LNCaP clone FGC (cell line): Measurements from ENCODE around the gene CITED4.

Experiments
- DNase-seq: peaks from one replicate; pipeline ENCODE4 v3.0.0-alpha.2; 2011; ENCODE audit warnings: low read depth
- H3K4me3 ChIP-seq: 2 replicates; pipeline ENCODE4 v1.5.1; 2011; ENCODE audit warnings: mild to moderate bottlenecking, low read depth, low read length, control low read depth
- TF ChIP-seq, protein P1 (sequence below): IDR thresholded peaks from 2 replicates; pipeline ENCODE4 v1.5.1; 2012; ENCODE audit warnings: mild to moderate bottlenecking; ENCODE audit not compliant: control insufficient read depth, insufficient read depth; ENCODE audit errors: extremely low read depth

Gene CITED4

DNA sequence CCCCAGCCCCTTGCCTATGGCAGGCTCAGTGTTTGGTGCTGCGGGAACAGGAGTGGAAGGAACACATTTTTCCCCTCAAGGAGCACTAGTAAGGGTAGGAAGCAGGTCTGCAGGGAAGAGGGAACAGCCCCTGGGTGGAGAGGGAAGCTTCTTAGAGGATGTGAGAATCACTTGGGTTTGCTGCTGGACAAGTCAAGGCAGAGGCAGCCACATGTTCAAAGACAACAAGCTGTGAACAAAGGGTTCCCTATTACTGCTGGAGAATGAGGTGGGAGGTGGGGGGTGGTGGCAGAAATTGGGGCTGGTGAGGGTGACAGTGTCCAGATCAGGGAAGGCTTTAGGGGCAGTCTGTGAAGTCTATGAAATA, 24.8 kb upstream of the CITED4 start:
- H3K4me3 ChIP-seq = no peak overlapping the region
- DNase-seq = no peak
- TF ChIP-seq, protein P1, sequence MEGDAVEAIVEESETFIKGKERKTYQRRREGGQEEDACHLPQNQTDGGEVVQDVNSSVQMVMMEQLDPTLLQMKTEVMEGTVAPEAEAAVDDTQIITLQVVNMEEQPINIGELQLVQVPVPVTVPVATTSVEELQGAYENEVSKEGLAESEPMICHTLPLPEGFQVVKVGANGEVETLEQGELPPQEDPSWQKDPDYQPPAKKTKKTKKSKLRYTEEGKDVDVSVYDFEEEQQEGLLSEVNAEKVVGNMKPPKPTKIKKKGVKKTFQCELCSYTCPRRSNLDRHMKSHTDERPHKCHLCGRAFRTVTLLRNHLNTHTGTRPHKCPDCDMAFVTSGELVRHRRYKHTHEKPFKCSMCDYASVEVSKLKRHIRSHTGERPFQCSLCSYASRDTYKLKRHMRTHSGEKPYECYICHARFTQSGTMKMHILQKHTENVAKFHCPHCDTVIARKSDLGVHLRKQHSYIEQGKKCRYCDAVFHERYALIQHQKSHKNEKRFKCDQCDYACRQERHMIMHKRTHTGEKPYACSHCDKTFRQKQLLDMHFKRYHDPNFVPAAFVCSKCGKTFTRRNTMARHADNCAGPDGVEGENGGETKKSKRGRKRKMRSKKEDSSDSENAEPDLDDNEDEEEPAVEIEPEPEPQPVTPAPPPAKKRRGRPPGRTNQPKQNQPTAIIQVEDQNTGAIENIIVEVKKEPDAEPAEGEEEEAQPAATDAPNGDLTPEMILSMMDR = no peak

DNA sequence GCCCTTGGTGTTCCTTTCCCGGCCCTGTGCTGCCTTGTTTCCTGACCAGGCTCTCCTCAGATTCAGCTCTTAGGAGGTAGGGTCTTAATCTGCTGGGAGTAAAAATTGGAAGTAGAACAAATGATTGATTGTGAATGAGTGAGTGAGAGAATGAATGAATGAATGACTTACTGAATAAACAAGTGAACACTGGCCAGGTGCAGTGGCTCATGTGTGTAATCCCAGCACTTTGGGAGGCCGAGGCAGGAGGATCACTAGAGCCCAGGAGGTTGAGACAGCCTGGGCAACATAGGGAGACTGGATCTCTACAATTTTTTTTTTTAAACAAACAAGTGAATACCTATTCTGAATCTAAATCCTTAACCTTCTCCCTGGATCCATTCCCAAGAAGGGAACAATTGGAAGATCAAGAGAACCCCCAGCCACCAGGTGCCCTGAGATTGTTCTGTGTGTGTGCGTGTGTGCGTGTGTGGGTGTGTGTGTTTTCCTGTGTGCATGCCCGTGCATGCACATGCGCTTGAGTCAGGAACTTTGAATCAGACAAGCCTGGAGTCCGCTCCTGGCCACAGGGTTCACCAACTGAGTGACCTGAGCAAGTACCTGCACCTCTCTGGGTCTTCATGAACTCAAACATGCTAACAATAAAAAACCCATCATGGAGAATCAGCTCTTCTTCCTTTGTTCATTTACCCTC, 24.3 kb upstream of the CITED4 start:
- no peak overlapping the region for H3K4me3 ChIP-seq
- TF ChIP-seq, protein P1 = no peak
- no peak for DNase-seq

DNA sequence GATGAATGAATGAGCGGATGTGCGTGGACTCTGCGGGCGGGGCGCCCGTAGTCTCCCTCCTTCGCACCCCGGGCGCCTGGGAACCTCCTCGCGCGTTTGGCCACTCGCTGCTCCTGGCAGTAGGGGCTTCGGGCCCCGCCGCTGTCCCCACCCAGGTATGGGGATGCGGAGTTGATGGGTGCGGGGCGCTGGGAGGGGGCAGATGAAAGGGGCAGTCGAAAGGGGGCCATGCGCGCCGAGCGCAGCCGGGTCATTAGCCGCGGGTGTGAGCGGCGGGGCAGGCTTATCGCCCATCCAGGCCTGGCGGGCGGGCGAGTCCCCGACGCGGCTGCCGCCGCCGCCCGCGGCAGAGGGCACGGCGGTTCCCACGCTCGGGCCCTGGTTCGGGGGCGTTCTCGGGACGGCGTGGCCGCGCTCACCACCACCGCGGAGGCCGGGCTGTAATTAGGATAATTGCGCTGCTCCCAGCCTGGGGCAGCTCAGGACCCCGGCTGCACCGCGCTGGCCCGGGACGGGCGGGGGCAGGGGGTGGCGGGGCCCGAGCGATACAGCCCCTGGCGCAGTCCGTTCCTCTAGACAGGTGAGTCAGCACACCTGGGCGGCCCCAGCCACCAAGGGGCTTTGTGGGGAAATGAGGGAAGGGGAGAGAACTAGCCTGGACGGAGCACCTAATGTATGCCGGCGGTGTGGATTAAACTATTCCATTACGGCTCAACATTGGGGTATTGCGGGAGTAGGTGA, 22.1 kb upstream of the CITED4 start:
- TF ChIP-seq, protein P1 = no peak
- no peak for DNase-seq
- H3K4me3 ChIP-seq = no peak overlapping the region

DNA sequence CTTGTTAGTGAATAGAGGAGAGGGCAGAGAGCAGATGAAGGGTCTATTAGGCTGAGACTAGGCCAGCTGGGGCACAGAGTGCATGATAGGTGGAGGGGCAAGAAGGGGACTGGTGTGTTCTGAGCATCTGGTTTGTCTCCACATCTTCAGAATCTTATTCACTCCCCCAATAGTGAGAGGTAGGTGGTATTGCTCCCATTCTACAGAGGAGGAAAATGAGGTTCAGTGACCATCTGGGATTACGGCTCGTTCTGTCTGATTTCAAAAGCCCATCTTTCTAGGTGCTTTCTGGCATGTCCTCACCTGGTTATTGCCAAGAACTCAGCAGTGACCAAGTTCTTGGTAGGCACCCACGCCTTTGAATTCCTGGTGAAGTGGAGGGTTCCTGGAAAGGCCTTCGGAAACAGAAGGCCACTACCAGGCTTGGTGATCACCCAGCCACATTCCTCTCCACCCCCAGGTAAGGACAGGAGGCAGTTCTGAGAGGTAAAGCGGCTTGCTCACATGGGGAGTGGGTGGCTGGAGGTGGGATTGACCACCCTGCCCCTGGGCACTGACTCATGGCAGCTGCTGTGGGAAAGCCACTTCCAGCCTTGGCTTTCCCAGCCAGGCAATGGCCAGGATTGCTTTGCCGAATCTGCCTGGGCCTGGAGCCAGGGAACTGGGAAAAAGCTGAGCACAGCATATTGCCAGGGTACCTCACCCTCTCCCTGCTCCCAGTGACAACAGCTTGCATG, 18.8 kb upstream of the CITED4 start:
- DNase-seq = no peak
- no peak overlapping the region for H3K4me3 ChIP-seq
- TF ChIP-seq, protein P1 = no peak

DNA sequence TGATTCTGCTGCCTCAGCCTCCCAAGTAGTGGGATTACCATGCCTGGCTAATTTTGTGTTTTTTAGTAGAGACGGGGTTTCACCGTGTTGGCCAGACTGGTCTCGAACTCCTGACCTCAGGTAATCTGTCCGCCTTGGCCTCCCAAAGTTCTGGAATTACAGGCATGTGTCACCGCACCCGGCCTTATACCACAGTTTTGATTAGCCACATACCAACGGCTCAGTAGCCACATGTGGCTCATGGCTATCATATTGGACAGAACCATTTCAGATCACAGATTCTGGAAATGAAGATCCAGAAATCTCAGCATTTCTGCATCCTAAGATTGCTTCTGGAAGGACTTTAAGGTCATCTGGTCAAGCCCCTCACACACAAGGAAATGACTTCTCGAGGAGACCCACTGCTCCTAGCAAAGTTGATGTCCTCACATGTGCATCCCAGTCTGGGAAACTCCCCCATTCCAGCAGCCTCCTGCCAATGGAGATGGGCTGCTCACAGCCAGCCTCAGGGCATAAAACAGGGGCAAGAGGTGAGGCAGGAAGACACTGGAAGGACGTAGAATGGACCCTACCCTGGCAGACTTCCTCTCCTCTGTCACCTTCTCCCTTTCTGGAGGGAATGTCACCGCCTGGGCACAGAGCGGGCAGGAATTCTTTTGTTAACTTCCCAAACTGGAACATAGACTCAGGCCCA, 17.5 kb upstream of the CITED4 start:
- TF ChIP-seq, protein P1 = no peak
- no peak for DNase-seq
- H3K4me3 ChIP-seq = no peak overlapping the region

DNA sequence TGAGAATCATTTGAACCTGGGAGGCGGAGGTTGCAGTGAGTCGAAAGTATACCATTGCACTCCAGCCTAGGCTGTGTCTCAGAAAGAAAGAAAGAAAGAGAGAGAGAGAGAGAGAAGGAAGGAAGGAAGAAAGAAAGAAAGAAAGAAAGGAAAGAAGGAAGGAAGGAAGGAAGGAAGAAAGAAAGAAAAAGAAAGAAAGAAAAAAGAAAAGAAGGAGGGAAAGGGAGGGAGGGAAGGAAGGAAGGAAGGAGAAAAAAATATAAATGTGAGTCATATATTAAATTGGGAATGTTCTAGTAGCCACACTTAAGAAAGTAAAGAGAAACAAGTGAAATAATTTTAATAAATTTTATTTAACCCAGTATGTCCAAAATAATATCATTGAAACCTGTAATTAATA, 16.7 kb upstream of the CITED4 start:
- TF ChIP-seq, protein P1 = no peak
- no peak overlapping the region for H3K4me3 ChIP-seq
- no peak for DNase-seq
